HepG2 (cell line): ENCODE measurements around the gene SOX9. TPM values are rescaled to one million over a fixed set of nuclear protein-coding genes. Genes with fewer than 3 reads are reported as not detected.
A peak's percentile ranks its signal among the peaks of the same experiment; 100 is the strongest.

ENCODE experiments used
- ATAC-seq: fragments of 200-7000 bp; cut with Tn5 transposase; 3 replicates; pipeline ENCODE4 v1.9.1; 2020; ENCODE audit warnings: mild to moderate bottlenecking, moderate library complexity
- BruUV-seq: library from RNA; stranded (reverse); fragments of 400-500 nt; replicated peaks from 2 replicates; lab custom pipeline; 2021; lab: Mats Ljungman, UMichigan
- CTCF ChIA-PET: fragments of 300-600 bp; formaldehyde crosslinking; extraction: SDS; loops from one replicate; lab custom pipeline; 2021; ENCODE audit warnings: low total read pairs, inconsistent platforms, low intra/inter-chr PET ratio; lab: Yijun Ruan, JAX
- POLR2A ChIA-PET: fragments of 350-600 bp; sonication (Branson Sonifier 250); formaldehyde crosslinking; loops from one replicate; lab custom pipeline; 2020; ENCODE audit warnings: antibody characterized with exemption, inconsistent platforms; lab: Yijun Ruan, JAX
- DNase-seq: peaks from one replicate; pipeline ENCODE4 v3.0.0-alpha.2; 2015; ENCODE audit warnings: low spot score
- FAIRE-seq: peaks from 3 replicates; lab custom pipeline; 2011; peaks lifted over from hg19 to GRCh38; lab: Jason Lieb, UNC
- H2AFZ ChIP-seq: one replicate; pipeline ENCODE4 v1.6.1; 2011; ENCODE audit warnings: low read length, inconsistent platforms
- H3K27ac ChIP-seq: fragments of 300-600 bp; 3 replicates; pipeline ENCODE4 v1.8.0; 2011; ENCODE audit warnings: mixed run types, mild to moderate bottlenecking, mixed read lengths, low read length, inconsistent platforms; ENCODE audit not compliant: insufficient read depth; ENCODE audit errors: extremely low read length
- H3K27me3 ChIP-seq, 2 experiments: fragments of 200-600 bp in 1 of 2; 2 replicates in 1 of 2; 3 replicates in 1 of 2; pipeline versions ENCODE4 v1.6.0 to v1.8.0; 2011; ENCODE audit warnings: low read length in 2 of 2, mild to moderate bottlenecking in 2 of 2, moderate library complexity in 2 of 2, inconsistent platforms in 1 of 2; ENCODE audit not compliant: insufficient read depth in 2 of 2, control insufficient read depth in 1 of 2
- H3K36me3 ChIP-seq, 2 experiments: fragments of 200-600 bp in 1 of 2; replicated peaks in 1 of 2; 2 replicates in 1 of 2; 3 replicates in 1 of 2; pipeline versions ENCODE4 v1.5.1 to v1.8.0; 2011; ENCODE audit warnings: low read length in 2 of 2, inconsistent platforms in 1 of 2; ENCODE audit not compliant: insufficient read depth in 2 of 2, control insufficient read depth in 1 of 2
- H3K4me1 ChIP-seq: 2 replicates; pipeline ENCODE4 v1.5.1; 2012; ENCODE audit warnings: low read length, inconsistent platforms; ENCODE audit not compliant: insufficient read depth
- H3K4me2 ChIP-seq: 2 replicates; pipeline ENCODE4 v1.6.0; 2011; ENCODE audit warnings: low read depth, low read length, inconsistent platforms
- H3K4me3 ChIP-seq, 3 experiments: fragments of 200-600 bp in 1 of 3; sonication (generic), shearing (Covaris generic) in 1 of 3; replicated peaks in 1 of 3; 2 replicates each; pipeline ENCODE4 v1.5.1; 2011 to 2016; ENCODE audit warnings: low read length in 3 of 3, inconsistent platforms in 2 of 3, low read depth in 2 of 3, mild to moderate bottlenecking in 2 of 3, control low read depth in 1 of 3, mixed read lengths in 1 of 3; ENCODE audit not compliant: insufficient read depth in 1 of 3
- H3K79me2 ChIP-seq: one replicate; pipeline ENCODE4 v1.6.1; 2011; ENCODE audit warnings: low read length, inconsistent platforms; ENCODE audit not compliant: insufficient read depth
- H3K9ac ChIP-seq: 2 replicates; pipeline ENCODE4 v1.6.0; 2011; ENCODE audit warnings: mild to moderate bottlenecking, low read depth, low read length, inconsistent platforms; ENCODE audit not compliant: insufficient read depth
- H3K9me3 ChIP-seq: 2 replicates; pipeline ENCODE4 v1.5.1; 2012; ENCODE audit warnings: mild to moderate bottlenecking, low read length
- H4K20me1 ChIP-seq: 2 replicates; pipeline ENCODE4 v1.6.0; 2011; ENCODE audit warnings: inconsistent platforms, mild to moderate bottlenecking, low read length, moderate library complexity; ENCODE audit not compliant: insufficient read depth
- ARNT ChIP-seq: fragments of 450-650 bp; IDR thresholded peaks from 2 replicates; pipeline ENCODE4 v1.6.1; 2017
- CEBPB ChIP-seq: IDR thresholded peaks from 2 replicates; pipeline ENCODE4 v1.6.1; 2011; ENCODE audit warnings: low read depth, low read length, improper control_type of control experiment, borderline replicate concordance
- CEBPG ChIP-seq: IDR thresholded peaks from 2 replicates; pipeline ENCODE4 v1.6.1; 2016
- HOXD1 ChIP-seq: sonication (generic); formaldehyde crosslinking; IDR thresholded peaks from 2 replicates; pipeline ENCODE4 v1.5.0; 2020; ENCODE audit warnings: missing genetic modification reagents
- ZNF33A ChIP-seq: sonication (generic); formaldehyde crosslinking; IDR thresholded peaks from 2 replicates; pipeline ENCODE4 v1.5.1; 2020; ENCODE audit warnings: missing genetic modification reagents, mild to moderate bottlenecking, moderate library complexity, borderline replicate concordance
- ZNF34 ChIP-seq: sonication (generic); formaldehyde crosslinking; IDR thresholded peaks from 2 replicates; pipeline ENCODE4 v1.4.0; 2020; ENCODE audit warnings: mild to moderate bottlenecking, missing genetic modification reagents, borderline replicate concordance
- ZNF652 ChIP-seq: IDR thresholded peaks from 2 replicates; pipeline ENCODE4 v1.6.1; 2016; ENCODE audit warnings: low read depth, borderline replicate concordance
- WGBS: methylation state at CpG from one replicate; pipeline ENCODE4 v1.1.6; 2017; ENCODE audit warnings: low lambda C conversion rate; 5-methylcytosine and 5-hydroxymethylcytosine counted together
- in situ Hi-C: cut with HindIII; loops from 2 replicates; pipeline ENCODE4 v1.10.0; 2017; ENCODE audit warnings: low pct_unique_long_range_greater_than_20kb; ENCODE audit not compliant: extremely low pct_ligation_motif_present
- intact Hi-C: fragments of 100-400 bp; cut with micrococcal nuclease; formaldehyde crosslinking; loops from one replicate; pipeline ENCODE4 v1.10.0; 2022; ENCODE audit not compliant: unreplicated experiment
- polyA plus RNA-seq, 8 experiments: library from polyadenylated mRNA; depleted of rRNA in 3 of 8; stranded (reverse) in 7 of 8; unstranded in 1 of 8; fragments of >200 nt; fragmentation: Illumina TruSeq in 4 of 8; extraction: Trizol in 4 of 8; gene quantifications; 2 replicates each; pipeline versions ENCODE4 v1.2.1 to v1.2.3, GENCODE V29; 2011 to 2016; ENCODE audit warnings: low read depth in 4 of 8, missing spikeins in 1 of 8, mixed read lengths in 1 of 8; ENCODE audit not compliant: insufficient read depth in 1 of 8
- total RNA-seq, 5 experiments: library from RNA; depleted of rRNA; stranded (reverse); fragments of >200 nt; fragmentation: Illumina TruSeq; extraction: Trizol; gene quantifications; 2 replicates each; pipeline ENCODE4 v1.2.3, GENCODE V29; 2016; ENCODE audit warnings: low read depth in 1 of 5

SOX9 gene
- total and polyA plus RNA-seq, 2 of the 13 experiments (the other 11 are each of a cell fraction or from before 2014, with no cell fraction given): 16.1 to 27.6 TPM

DNA sequence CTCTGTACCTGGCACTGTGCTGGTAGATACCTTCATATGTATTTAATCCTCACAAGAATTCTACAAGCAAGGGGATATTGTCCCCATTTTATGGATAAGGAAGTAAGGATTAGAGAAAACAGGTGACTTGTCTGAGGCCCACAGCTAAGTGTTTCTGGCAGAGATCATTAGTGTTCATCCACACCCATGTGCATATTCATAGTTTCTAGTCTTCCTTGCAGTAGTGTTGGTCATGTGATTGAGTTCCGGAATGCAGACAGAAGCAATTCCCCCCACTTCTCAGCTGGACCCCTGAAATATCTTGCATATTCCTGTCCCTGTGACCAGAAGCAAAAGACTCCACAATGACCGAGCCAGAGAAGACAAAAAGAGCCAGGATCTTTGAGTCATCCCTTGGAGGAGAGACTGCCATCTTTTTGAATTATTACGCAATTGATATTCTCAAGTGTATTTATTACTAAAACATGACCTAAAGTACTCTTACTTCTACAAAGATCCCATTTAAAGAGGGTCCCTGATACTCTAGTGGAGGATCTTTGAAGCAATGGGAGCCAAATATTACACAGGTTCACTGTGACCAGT is 43.4 kb downstream of the SOX9 start:
- no peak for FAIRE-seq
- TF ChIP-seq ZNF34 (no peak), CEBPG (peak; percentile 37; the same call in 1 of the 2 replicates), CEBPB (peak; percentile 88)
- TF ChIP-seq, all 625 proteins: peak for 2

DNA sequence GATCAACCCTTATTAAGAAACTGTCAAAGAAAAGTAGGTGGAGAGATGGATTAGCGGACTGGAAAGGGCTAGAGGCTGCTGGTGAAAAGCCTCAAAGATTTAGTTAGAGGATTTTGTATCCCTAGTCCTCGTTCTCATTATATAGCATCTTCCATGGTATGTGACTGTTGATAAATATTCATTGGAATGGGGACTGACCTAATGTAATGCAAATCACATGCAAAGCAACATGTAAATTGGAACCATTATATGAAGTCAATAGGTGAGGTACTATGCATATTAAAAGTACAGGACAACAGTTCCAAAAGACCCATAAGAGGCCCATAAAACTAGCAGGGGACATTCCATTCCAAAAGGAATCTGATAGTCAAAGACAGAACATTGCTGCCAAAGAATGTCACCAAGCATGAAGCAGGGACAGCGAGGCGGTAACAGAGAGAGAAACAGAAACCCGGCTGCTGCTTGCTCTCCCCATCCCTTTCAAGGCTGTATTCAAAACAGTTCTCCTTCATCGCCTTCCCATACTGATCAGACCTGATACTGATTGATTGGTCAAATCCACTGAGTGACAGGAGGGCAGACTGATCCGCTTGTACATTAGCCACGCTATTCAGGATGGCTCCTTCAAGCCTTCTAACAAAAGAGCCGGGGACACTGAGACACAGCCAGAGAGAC is 44.5 kb downstream of the SOX9 start:
- ChIA-PET CTCF (no interaction called here), POLR2A (no interaction called here)
- ATAC-seq (no peak), DNase-seq (no peak), FAIRE-seq (no peak)
- H3K4me3 ChIP-seq: no peak overlapping the region
- H3K27me3 ChIP-seq: peaks cover 0 to 11% of the 10 kb centered on the region in 2 experiments; a peak in 1 of 5 replicates
- no peak overlapping the region for H2AFZ ChIP-seq
- H3K4me1 ChIP-seq: peaks cover 11% of the 10 kb centered on the region
- TF ChIP-seq ARNT (no peak), HOXD1 (CRISPR knock-in tag) (no peak), ZNF33A (CRISPR knock-in tag) (no peak), ZNF652 (CRISPR knock-in tag) (no peak)
- H3K36me3 ChIP-seq: no peaks in the 10 kb centered on the region
- intact Hi-C loops (no loop called here), in situ Hi-C loops (no loop called here)
- no peak overlapping the region for H3K4me2 ChIP-seq
- 81% methylated on average over 9 of the region's 9 CpGs for WGBS
- no peaks in the 10 kb centered on the region for H4K20me1 ChIP-seq
- no peaks in the 10 kb centered on the region for H3K9me3 ChIP-seq
- H3K9ac ChIP-seq: no peak overlapping the region
- no peak overlapping the region for H3K27ac ChIP-seq
- no TSS peak for BruUV-seq
- H3K79me2 ChIP-seq: no peaks in the 10 kb centered on the region

More for the DNA sequence above, 43.4 kb downstream of the SOX9 start:
- no peaks in the 10 kb centered on the region for H4K20me1 ChIP-seq
- no peak overlapping the region for H3K4me2 ChIP-seq
- no peak overlapping the region for H2AFZ ChIP-seq
- in situ Hi-C loops: no loop called here
- H3K27ac ChIP-seq: no peak overlapping the region
- peaks cover 18% of the 10 kb centered on the region for H3K4me1 ChIP-seq
- intact Hi-C loops: no loop called here
- DNase-seq (no peak), ATAC-seq (no peak)
- no peak overlapping the region for H3K4me3 ChIP-seq
- 85% methylated on average over 3 of the region's 3 CpGs for WGBS
- no TSS peak for BruUV-seq
- no peak overlapping the region for H3K9ac ChIP-seq
- POLR2A ChIA-PET: no interaction called here
- no peaks in the 10 kb centered on the region for H3K9me3 ChIP-seq
- H3K79me2 ChIP-seq: no peaks in the 10 kb centered on the region
- no peaks in the 10 kb centered on the region for H3K36me3 ChIP-seq
- peaks cover 0 to 11% of the 10 kb centered on the region in 2 experiments; a peak in 1 of 5 replicates for H3K27me3 ChIP-seq
- CTCF ChIA-PET: no interaction called here
